Brain microvascular endothelial cell (primary cell): ENCODE data around the gene HERC2.
"Not testable (repeated sequence)": the region's sequence is repeated elsewhere in the genome, so short reads cannot be mapped to it uniquely, and the experiment has no call there.

Experiments
- DNase-seq: peaks from one replicate; pipeline ENCODE4 v3.0.0-alpha.2; 2020
- H3K27ac ChIP-seq: fragments of 250-450 bp; sonication (Bioruptor Pico); 2 replicates; pipeline ENCODE4 v1.5.1; 2020; ENCODE audit warnings: mild to moderate bottlenecking, moderate library complexity
- H3K27me3 ChIP-seq: fragments of 250-450 bp; sonication (Bioruptor Pico); replicated peaks from 2 replicates; pipeline ENCODE4 v1.5.1; 2020; ENCODE audit warnings: mild to moderate bottlenecking
- H3K36me3 ChIP-seq: fragments of 250-450 bp; sonication (Bioruptor Pico); replicated peaks from 2 replicates; pipeline ENCODE4 v1.5.1; 2020; ENCODE audit warnings: mild to moderate bottlenecking
- H3K4me3 ChIP-seq: 2 replicates; pipeline ENCODE4 v1.5.1; 2011; ENCODE audit warnings: low read depth, mild to moderate bottlenecking, control low read depth, low read length, moderate library complexity
- CTCF ChIP-seq: IDR thresholded peaks from 2 replicates; pipeline ENCODE4 v1.5.1; 2011; ENCODE audit warnings: low read depth, mild to moderate bottlenecking, moderate library complexity, low read length, control low read depth, inconsistent platforms; ENCODE audit errors: missing control alignments
- in situ Hi-C: cut with HindIII; loops from 2 replicates; pipeline ENCODE4 v1.10.0; 2017; ENCODE audit warnings: low sequenced_read_pairs, low pct_ligation_motif_present

HERC2 gene

DNA sequence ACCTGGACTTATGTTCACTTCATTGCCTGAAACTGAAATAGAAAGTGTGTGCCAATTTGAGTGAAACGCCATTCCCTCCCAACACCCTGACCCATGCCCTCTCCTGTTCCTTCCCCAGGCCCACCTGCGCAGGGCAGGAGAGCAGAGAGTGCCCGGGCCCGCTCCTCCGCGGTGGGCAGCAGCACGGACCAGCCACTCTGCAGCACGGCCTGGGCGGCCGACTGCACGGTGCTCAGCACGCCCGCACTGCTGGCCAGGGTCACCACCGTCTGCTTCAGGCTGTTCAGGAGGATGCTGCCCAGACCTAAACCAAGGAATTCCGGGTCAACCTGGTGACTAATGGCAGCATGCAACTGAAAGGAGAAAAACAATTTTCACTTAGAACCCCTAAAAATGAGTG, 66.0 kb downstream of the HERC2 start:
- no peak for DNase-seq
- no peak overlapping the region for H3K27ac ChIP-seq
- H3K36me3 ChIP-seq = peaks cover 15% of the 10 kb centered on the region
- no peak for TF ChIP-seq CTCF
- no peak overlapping the region for H3K4me3 ChIP-seq
- in situ Hi-C loops = no loop called here
- no peaks in the 10 kb centered on the region for H3K27me3 ChIP-seq

DNA sequence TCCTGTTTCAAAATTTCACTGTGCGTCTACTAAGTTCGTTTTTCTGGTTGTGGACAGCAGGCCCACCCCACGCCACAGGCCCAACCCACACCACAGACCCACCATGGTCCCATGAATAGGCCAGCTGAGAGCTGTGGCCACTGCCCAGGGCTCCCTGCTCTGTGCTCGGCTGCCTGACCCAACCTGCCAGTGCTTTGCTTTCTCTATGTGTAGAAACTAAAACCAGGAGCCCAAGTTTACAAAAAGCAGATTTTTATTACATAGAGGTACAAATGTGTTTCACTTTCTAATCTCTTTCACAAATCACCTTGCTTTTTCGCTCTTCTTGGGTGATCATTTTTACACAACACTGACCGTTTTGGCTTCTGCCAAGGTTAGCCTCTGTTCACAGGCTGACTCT, 69.1 kb downstream of the HERC2 start:
- in situ Hi-C loops = no loop called here

DNA sequence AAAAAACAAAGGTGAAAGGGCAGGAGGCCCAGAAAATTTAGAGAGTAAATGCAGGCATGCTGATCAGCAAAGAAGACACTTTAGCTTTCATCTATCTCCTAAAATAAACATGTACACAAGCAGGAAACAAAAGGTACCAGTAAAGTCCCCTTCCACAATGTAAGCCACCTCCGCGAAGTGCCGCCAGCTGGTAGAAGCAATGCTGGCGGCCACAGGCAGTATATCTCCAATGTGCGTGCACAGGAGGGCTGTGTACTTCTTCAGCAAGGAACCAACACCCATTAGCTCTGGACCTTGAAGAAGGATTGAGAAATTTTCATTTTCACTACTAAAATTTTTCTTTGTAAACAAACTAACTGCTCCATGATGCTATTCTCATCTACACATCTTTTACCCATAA, 75.4 kb downstream of the HERC2 start:
- in situ Hi-C loops = no loop called here

More for the DNA sequence above, 69.1 kb downstream of the HERC2 start:
- TF ChIP-seq CTCF = no peak
- H3K4me3 ChIP-seq = no peak overlapping the region
- H3K36me3 ChIP-seq = peaks cover 18% of the 10 kb centered on the region
- no peak for DNase-seq
- no peak overlapping the region for H3K27ac ChIP-seq
- H3K27me3 ChIP-seq = no peaks in the 10 kb centered on the region

GRCh38 chr15:28243901-28244300, 78.1 kb downstream of the HERC2 start:
- in situ Hi-C loops = no loop called here
- no peak for TF ChIP-seq CTCF
- DNase-seq = no peak

More for the DNA sequence above, 75.4 kb downstream of the HERC2 start:
- Histone ChIP-seq H3K36me3 (peaks cover 28% of the 10 kb centered on the region), H3K27ac (no peak overlapping the region), H3K27me3 (no peaks in the 10 kb centered on the region), H3K4me3 (no peak overlapping the region)
- DNase-seq = no peak
- no peak for TF ChIP-seq CTCF

GRCh38 chr15:28243399-28243798, 78.6 kb downstream of the HERC2 start:
- in situ Hi-C loops = no loop called here
- Histone ChIP-seq H3K4me3 (no peak overlapping the region), H3K27ac (no peak overlapping the region), H3K27me3 (no peaks in the 10 kb centered on the region), H3K36me3 (peaks cover 25% of the 10 kb centered on the region)
- no peak for TF ChIP-seq CTCF
- no peak for DNase-seq

More at GRCh38 chr15:28243901-28244300, 78.1 kb downstream of the HERC2 start:
- H3K27me3 ChIP-seq = no peaks in the 10 kb centered on the region
- no peak overlapping the region for H3K27ac ChIP-seq
- peaks cover 25% of the 10 kb centered on the region for H3K36me3 ChIP-seq
- H3K4me3 ChIP-seq = no peak overlapping the region

GRCh38 chr15:28238296-28238695, 83.7 kb downstream of the HERC2 start:
- H3K36me3 ChIP-seq, in situ Hi-C loops, H3K27me3 ChIP-seq, DNase-seq, H3K4me3 ChIP-seq, H3K27ac ChIP-seq: not testable (repeated sequence)

GRCh38 chr15:28231743-28232142, 90.2 kb downstream of the HERC2 start:
- H3K4me3 ChIP-seq, in situ Hi-C loops, DNase-seq, H3K27ac ChIP-seq, H3K27me3 ChIP-seq: not testable (repeated sequence)
- H3K36me3 ChIP-seq = peaks cover 16% of the 10 kb centered on the region

- H3K4me3 ChIP-seq, H3K27ac ChIP-seq, in situ Hi-C loops, H3K27me3 ChIP-seq, DNase-seq: not testable (repeated sequence)
- peaks cover 16% of the 10 kb centered on the region for H3K36me3 ChIP-seq
Measured at GRCh38 chr15:28231336-28231735, 90.6 kb downstream of the HERC2 start.

DNA sequence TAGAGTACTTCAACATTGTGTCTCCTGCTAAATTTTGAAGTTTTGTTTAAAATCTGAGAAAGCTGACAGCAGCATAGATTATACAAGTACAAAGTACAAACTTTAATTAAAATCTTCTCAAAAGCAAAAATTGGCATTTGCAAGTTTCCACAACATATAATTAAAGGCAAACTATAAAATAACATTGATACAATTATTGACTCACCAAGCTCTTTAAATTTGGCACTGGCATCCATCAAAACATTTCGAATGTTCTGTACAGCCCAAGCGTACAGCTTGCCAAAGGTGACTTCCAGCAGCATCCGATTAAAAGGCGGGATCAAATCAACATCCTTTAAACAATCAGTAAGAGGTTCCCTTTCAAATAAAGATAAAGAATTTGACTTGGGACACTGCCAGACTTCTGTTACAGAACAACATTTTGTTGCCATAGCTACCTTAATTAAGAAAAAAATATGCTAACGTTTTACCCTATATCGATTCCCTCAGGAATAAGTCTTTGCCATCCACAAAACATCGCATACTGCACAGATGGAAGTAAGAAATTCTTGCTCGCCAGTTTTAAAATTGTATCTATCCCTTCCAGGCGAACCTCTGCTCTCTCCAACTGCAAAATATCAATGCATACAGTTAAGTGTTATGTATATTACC, 92.9 kb downstream of the HERC2 start:
- H3K27ac ChIP-seq, DNase-seq, H3K36me3 ChIP-seq, H3K4me3 ChIP-seq, H3K27me3 ChIP-seq, in situ Hi-C loops: not testable (repeated sequence)
